ENCODE results near the gene LPP. TPM values are rescaled to one million over a fixed set of nuclear protein-coding genes. Genes with fewer than 3 reads are reported as not detected.
A peak's percentile ranks its signal among the peaks of the same experiment; 100 is the strongest.

The LPP gene
- total and polyA plus RNA-seq, 2 of the 13 experiments (the other 11 are each of a cell fraction or from before 2014, with no cell fraction given), result 19.2 to 29.9 TPM

DNA sequence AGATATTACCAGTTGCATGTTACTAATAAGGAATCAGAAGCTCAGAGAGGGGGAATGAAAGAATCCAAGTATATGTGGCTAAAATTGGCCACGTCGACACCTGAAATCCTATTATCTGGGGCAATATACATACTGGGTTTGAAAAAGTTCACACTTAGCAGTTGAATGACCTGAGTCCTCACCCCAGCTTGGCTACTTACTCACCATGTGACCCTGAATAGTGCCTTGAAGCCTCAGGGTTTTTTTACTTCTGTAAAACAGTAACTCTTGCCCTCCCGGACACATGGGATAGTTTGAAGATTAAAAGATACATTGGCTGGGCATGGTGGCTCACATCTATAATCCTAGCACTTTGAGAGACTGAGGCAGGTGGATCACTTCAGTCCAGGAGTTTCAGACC is 675.6 kb downstream of the LPP start:
- Histone ChIP-seq H3K9me3 (ENCODE audit: low read length) (no peaks in the 10 kb centered on the region), H3K79me2 (ENCODE audit: insufficient read depth, low read length) (no peaks in the 10 kb centered on the region), H2AFZ (ENCODE audit: low read length) (no peak overlapping the region), H3K4me1 (ENCODE audit: insufficient read depth, low read length) (peaks cover 9% of the 10 kb centered on the region; the same call in 1 of the 2 replicates), H3K4me3 (replicated peaks in 1 of 3; ENCODE audit: insufficient read depth in 1 of 3, low read depth in 2 of 3, low read length in 3 of 3) (no peak overlapping the region), H3K4me2 (ENCODE audit: low read depth, low read length) (no peak overlapping the region), H3K27ac (ENCODE audit: extremely low read length, insufficient read depth, low read length) (no peak overlapping the region), H4K20me1 (ENCODE audit: insufficient read depth, low read length) (no peaks in the 10 kb centered on the region), H3K27me3 (ENCODE audit: control insufficient read depth in 1 of 2, insufficient read depth in 2 of 2, low read length in 2 of 2) (no peaks in the 10 kb centered on the region), H3K9ac (ENCODE audit: insufficient read depth, low read depth, low read length) (no peak overlapping the region), H3K36me3 (replicated peaks in 1 of 2; ENCODE audit: control insufficient read depth in 1 of 2, insufficient read depth in 2 of 2, low read length in 2 of 2) (no peaks in the 10 kb centered on the region)
- 91% methylated on average over 3 of the region's 3 CpGs for WGBS (ENCODE audit: low lambda C conversion rate)
- intact Hi-C loops (cut with micrococcal nuclease; ENCODE audit: unreplicated experiment) (no loop called here), in situ Hi-C loops (cut with HindIII; ENCODE audit: extremely low pct_ligation_motif_present, low pct_unique_long_range_greater_than_20kb) (no loop called here)
- DNase-seq (ENCODE audit: low spot score), result no peak
- CTCF ChIA-PET (ENCODE audit: low intra/inter-chr PET ratio, low total read pairs), result no interaction called here
- BruUV-seq (replicated peaks), result no TSS peak
- ATAC-seq, result no peak
- FAIRE-seq, result no peak
- TF ChIP-seq AHR (CRISPR knock-in tag; IDR thresholded peaks at IDR 0.05), result no peak
- no peak for TF ChIP-seq PHB2 (IDR thresholded peaks at IDR 0.05; ENCODE audit: partially characterized antibody)
- no peak for TF ChIP-seq KMT2A (CRISPR knock-in tag; IDR thresholded peaks at IDR 0.05)
- POLR2A ChIA-PET, result no interaction called here

GRCh38 chr3:188830893-188831292 is 676.9 kb downstream of the LPP start:
- DNase-seq (ENCODE audit: low spot score) (no peak), ATAC-seq (no peak), FAIRE-seq (no peak)
- Histone ChIP-seq H3K9me3 (ENCODE audit: low read length) (no peaks in the 10 kb centered on the region), H3K36me3 (replicated peaks in 1 of 2; ENCODE audit: control insufficient read depth in 1 of 2, insufficient read depth in 2 of 2, low read length in 2 of 2) (no peaks in the 10 kb centered on the region), H3K27ac (ENCODE audit: extremely low read length, insufficient read depth, low read length) (no peak overlapping the region), H3K9ac (ENCODE audit: insufficient read depth, low read depth, low read length) (no peak overlapping the region), H3K79me2 (ENCODE audit: insufficient read depth, low read length) (no peaks in the 10 kb centered on the region), H4K20me1 (ENCODE audit: insufficient read depth, low read length) (no peaks in the 10 kb centered on the region), H3K4me1 (ENCODE audit: insufficient read depth, low read length) (peaks cover 9% of the 10 kb centered on the region; the same call in 1 of the 2 replicates), H3K27me3 (ENCODE audit: control insufficient read depth in 1 of 2, insufficient read depth in 2 of 2, low read length in 2 of 2) (no peaks in the 10 kb centered on the region), H3K4me3 (replicated peaks in 1 of 3; ENCODE audit: insufficient read depth in 1 of 3, low read depth in 2 of 3, low read length in 3 of 3) (no peak overlapping the region), H3K4me2 (ENCODE audit: low read depth, low read length) (no peak overlapping the region), H2AFZ (ENCODE audit: low read length) (no peak overlapping the region)
- POLR2A ChIA-PET, result no interaction called here
- TF ChIP-seq STAG1 (CRISPR knock-in tag; IDR thresholded peaks at IDR 0.05) (0 out of 2 replicates have a peak, but pooled peaks have one; percentile 16), PBX3 (CRISPR knock-in tag; IDR thresholded peaks at IDR 0.05; ENCODE audit: borderline replicate concordance) (no peak), POLR2AphosphoS2 (IDR thresholded peaks at IDR 0.05; ENCODE audit: low read depth, low read length) (no peak)
- WGBS (ENCODE audit: low lambda C conversion rate), result 92% methylated on average over 2 of the region's 2 CpGs
- intact Hi-C loops (cut with micrococcal nuclease; ENCODE audit: unreplicated experiment), result no loop called here
- in situ Hi-C loops (cut with HindIII; ENCODE audit: extremely low pct_ligation_motif_present, low pct_unique_long_range_greater_than_20kb), result no loop called here
- CTCF ChIA-PET (ENCODE audit: low intra/inter-chr PET ratio, low total read pairs), result no interaction called here
- BruUV-seq (replicated peaks), result no TSS peak
